Fibroblast of lung (primary cell): ENCODE measurements around the gene MC5R.

Experiments used
- EZH2 ChIP-seq: IDR thresholded peaks from 2 replicates; pipeline ENCODE4 v1.5.1; 2012; ENCODE audit warnings: low read length, control low read depth, mild to moderate bottlenecking; ENCODE audit errors: missing control alignments
- TF ChIP-seq, protein P1 (sequence below), 2 donors: IDR thresholded peaks in 1 of 2; conservative IDR thresholded peaks in 1 of 2; 1 replicate in 1 of 2; 2 replicates in 1 of 2; pipeline ENCODE4 v1.5.1; 2011 to 2012; ENCODE audit warnings: low read length in 2 of 2, control low read depth in 1 of 2, inconsistent platforms in 1 of 2, low read depth in 1 of 2, mild to moderate bottlenecking in 1 of 2

- no peak for TF ChIP-seq EZH2
- TF ChIP-seq, protein P1, sequence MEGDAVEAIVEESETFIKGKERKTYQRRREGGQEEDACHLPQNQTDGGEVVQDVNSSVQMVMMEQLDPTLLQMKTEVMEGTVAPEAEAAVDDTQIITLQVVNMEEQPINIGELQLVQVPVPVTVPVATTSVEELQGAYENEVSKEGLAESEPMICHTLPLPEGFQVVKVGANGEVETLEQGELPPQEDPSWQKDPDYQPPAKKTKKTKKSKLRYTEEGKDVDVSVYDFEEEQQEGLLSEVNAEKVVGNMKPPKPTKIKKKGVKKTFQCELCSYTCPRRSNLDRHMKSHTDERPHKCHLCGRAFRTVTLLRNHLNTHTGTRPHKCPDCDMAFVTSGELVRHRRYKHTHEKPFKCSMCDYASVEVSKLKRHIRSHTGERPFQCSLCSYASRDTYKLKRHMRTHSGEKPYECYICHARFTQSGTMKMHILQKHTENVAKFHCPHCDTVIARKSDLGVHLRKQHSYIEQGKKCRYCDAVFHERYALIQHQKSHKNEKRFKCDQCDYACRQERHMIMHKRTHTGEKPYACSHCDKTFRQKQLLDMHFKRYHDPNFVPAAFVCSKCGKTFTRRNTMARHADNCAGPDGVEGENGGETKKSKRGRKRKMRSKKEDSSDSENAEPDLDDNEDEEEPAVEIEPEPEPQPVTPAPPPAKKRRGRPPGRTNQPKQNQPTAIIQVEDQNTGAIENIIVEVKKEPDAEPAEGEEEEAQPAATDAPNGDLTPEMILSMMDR (conservative IDR thresholded peaks at IDR 0.05 in 1 of 2, IDR thresholded peaks at IDR 0.05 in 1 of 2; ENCODE audit: low read depth in 1 of 2, low read length in 2 of 2): no peak
Observed at GRCh38 chr18:13804305-13804704, 19.6 kb upstream of the MC5R start.
